Raji (cell line): ENCODE measurements around the gene GET4.

Source experiments
- POLR2A ChIP-seq: IDR thresholded peaks from 2 replicates; pipeline ENCODE4 v1.6.1; 2011; ENCODE audit warnings: low read depth, low read length, control low read depth; ENCODE audit not compliant: insufficient read depth

Gene GET4

GRCh38 chr7:888081-889024, 12.0 kb downstream of the GET4 start:
- no peak for TF ChIP-seq POLR2A

- TF ChIP-seq POLR2A = no peak
Observed at GRCh38 chr7:889025-889390, 12.7 kb downstream of the GET4 start.

GRCh38 chr7:889391-889790, 13.0 kb downstream of the GET4 start:
- TF ChIP-seq POLR2A = no peak

GRCh38 chr7:890868-891267, 14.5 kb downstream of the GET4 start:
- TF ChIP-seq POLR2A = no peak

- no peak for TF ChIP-seq POLR2A
Observed at GRCh38 chr7:891291-891690, 14.9 kb downstream of the GET4 start.

GRCh38 chr7:891805-892204, 15.5 kb downstream of the GET4 start:
- TF ChIP-seq POLR2A = no peak

GRCh38 chr7:892648-893593, 16.6 kb downstream of the GET4 start:
- no peak for TF ChIP-seq POLR2A

- TF ChIP-seq POLR2A = no peak
Observed at GRCh38 chr7:893686-894085, 17.3 kb downstream of the GET4 start.

- TF ChIP-seq POLR2A = no peak
Observed at GRCh38 chr7:894164-894867, 18.0 kb downstream of the GET4 start.

GRCh38 chr7:894927-895450, 18.6 kb downstream of the GET4 start:
- no peak for TF ChIP-seq POLR2A

GRCh38 chr7:895451-896052, 19.2 kb downstream of the GET4 start:
- no peak for TF ChIP-seq POLR2A

- TF ChIP-seq POLR2A = no peak
Observed at GRCh38 chr7:896346-897075, 20.2 kb downstream of the GET4 start.

- TF ChIP-seq POLR2A = no peak
Observed at GRCh38 chr7:897086-897485, 20.7 kb downstream of the GET4 start.
